ENCODE data around the gene AKAP6. TPM values are rescaled to one million over a fixed set of nuclear protein-coding genes. Genes with fewer than 3 reads are reported as not detected.
"Not testable (repeated sequence)": the region's sequence is repeated elsewhere in the genome, so short reads cannot be mapped to it uniquely, and the experiment has no call there.

AKAP6 gene
- total RNA-seq, 1 donor from 2014 or later = 0.21 TPM

DNA sequence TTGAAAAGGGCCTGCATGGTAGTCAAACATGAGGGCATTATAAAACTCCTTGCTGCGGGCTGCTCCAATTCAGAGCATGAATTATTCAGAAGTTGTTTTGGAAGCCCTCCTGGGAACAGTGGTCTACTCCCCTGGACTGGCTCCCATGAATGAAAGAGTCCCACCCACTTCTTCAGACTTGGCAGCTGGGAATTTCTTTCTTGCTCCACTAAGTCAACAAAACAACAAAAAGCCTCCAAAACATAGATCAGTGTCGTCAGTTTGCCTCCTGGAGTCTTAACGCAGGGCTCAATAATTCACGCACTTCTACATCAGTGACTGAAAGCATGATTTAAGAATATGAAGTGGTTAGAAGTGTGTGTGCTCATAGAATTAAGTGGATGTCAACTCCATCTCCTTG is 37.9 kb downstream of the AKAP6 start:
- Mint-ChIP-seq H3K27ac (no peak overlapping the region), H3K4me1 (ENCODE audit: low read depth) (peaks cover 8% of the 10 kb centered on the region), H3K9me3 (no peaks in the 10 kb centered on the region), H3K4me3 (no peak overlapping the region), H3K27me3 (ENCODE audit: insufficient read depth) (peaks cover 2% of the 10 kb centered on the region), H3K36me3 (ENCODE audit: low read depth) (no peaks in the 10 kb centered on the region)
- DNase-seq (ENCODE audit: low spot score) = no peak
- intact Hi-C loops (cut with micrococcal nuclease) = no loop called here

- no peak for DNase-seq (ENCODE audit: low spot score)
- no peaks in the 10 kb centered on the region for H3K9me3 Mint-ChIP-seq
- no peak overlapping the region for H3K4me3 Mint-ChIP-seq
- no peak overlapping the region for H3K27ac Mint-ChIP-seq
- H3K4me1 Mint-ChIP-seq (ENCODE audit: low read depth) = peaks cover 8% of the 10 kb centered on the region
- H3K36me3 Mint-ChIP-seq (ENCODE audit: low read depth) = no peaks in the 10 kb centered on the region
- intact Hi-C loops (cut with micrococcal nuclease) = no loop called here
- peaks cover 1% of the 10 kb centered on the region for H3K27me3 Mint-ChIP-seq (ENCODE audit: insufficient read depth)
These were observed 38.4 kb downstream of the AKAP6 start for GRCh38 chr14:32367516-32367915.

DNA sequence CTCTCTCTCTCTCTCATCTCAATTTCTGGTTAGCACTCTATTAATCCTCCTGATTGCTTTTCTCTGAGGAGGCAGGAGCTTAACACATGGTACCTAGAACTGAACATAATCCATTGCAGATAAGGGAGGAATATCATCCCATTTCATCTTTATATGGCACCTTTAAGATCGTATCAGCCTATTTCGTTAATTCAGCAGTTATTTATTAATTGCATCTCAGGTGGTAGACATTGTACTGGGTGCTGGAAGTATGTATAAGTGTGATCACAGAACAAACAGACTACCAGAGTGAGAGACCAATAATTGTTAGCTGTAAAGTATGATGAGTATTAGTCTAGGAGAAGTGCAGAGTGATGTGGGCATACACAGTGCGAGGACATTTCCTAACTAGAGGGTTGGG is 39.0 kb downstream of the AKAP6 start:
- intact Hi-C loops (cut with micrococcal nuclease) = no loop called here

DNA sequence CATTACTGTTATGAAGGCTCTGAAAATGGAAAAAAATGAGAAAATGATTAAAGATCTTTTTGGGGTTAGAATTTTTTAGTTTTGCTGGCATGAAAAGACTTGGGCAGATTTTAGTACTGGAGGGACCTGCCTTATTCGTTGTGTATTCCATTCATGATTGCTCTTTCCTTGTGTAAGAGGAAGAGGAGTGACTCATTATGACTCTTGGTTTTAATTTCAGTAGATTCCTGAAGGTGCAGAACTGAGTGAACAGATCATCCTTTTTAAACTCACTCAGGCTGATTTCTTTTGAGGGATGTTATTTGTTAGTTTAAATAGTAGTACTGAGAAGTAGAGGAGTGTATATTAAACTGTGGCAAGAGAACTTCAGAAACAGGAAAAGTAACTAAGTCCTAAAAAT is 41.6 kb downstream of the AKAP6 start:
- H3K9me3 Mint-ChIP-seq = no peaks in the 10 kb centered on the region
- intact Hi-C loops (cut with micrococcal nuclease) = no loop called here
- H3K4me1 Mint-ChIP-seq (ENCODE audit: low read depth) = peaks cover 8% of the 10 kb centered on the region
- H3K4me3 Mint-ChIP-seq = no peak overlapping the region
- no peaks in the 10 kb centered on the region for H3K27me3 Mint-ChIP-seq (ENCODE audit: insufficient read depth)
- no peaks in the 10 kb centered on the region for H3K36me3 Mint-ChIP-seq (ENCODE audit: low read depth)
- H3K27ac Mint-ChIP-seq = no peak overlapping the region
- DNase-seq (ENCODE audit: low spot score) = no peak

More for the DNA sequence above, 39.0 kb downstream of the AKAP6 start:
- no peaks in the 10 kb centered on the region for H3K36me3 Mint-ChIP-seq (ENCODE audit: low read depth)
- peaks cover 8% of the 10 kb centered on the region for H3K4me1 Mint-ChIP-seq (ENCODE audit: low read depth)
- no peak overlapping the region for H3K27ac Mint-ChIP-seq
- H3K9me3 Mint-ChIP-seq = no peaks in the 10 kb centered on the region
- H3K4me3 Mint-ChIP-seq = no peak overlapping the region
- no peaks in the 10 kb centered on the region for H3K27me3 Mint-ChIP-seq (ENCODE audit: insufficient read depth)
- no peak for DNase-seq (ENCODE audit: low spot score)

- H3K27me3 Mint-ChIP-seq (ENCODE audit: insufficient read depth) = no peaks in the 10 kb centered on the region
These were observed 43.1 kb downstream of the AKAP6 start for GRCh38 chr14:32372154-32372553.

DNA sequence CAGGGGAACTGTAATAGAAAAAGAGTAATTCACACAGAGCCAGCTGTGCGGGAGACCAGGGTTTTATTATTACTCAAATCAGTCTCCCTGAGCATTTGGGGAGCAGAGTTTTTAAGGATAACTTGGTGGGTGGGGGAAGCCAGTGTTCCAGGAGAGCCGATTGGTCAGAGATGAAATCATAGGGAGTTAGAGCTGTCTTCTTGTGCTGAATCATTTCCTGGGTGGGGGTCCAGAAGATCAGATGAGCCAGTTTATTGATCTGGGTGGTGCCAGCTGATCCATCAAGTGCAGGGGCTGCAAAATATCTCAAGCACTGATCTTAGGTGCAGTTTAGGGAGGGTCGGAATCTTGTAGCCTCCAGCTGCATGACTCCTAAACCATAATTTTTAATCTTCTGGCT is 44.1 kb downstream of the AKAP6 start:
- H3K4me1 Mint-ChIP-seq (ENCODE audit: low read depth); H3K27ac Mint-ChIP-seq; H3K9me3 Mint-ChIP-seq; H3K27me3 Mint-ChIP-seq (ENCODE audit: insufficient read depth); H3K4me3 Mint-ChIP-seq; H3K36me3 Mint-ChIP-seq (ENCODE audit: low read depth); DNase-seq (ENCODE audit: low spot score); intact Hi-C loops (cut with micrococcal nuclease): not testable (repeated sequence)

More at GRCh38 chr14:32372154-32372553, 43.1 kb downstream of the AKAP6 start:
- Mint-ChIP-seq H3K4me3 (no peak overlapping the region), H3K36me3 (ENCODE audit: low read depth) (no peaks in the 10 kb centered on the region), H3K27ac (no peak overlapping the region), H3K4me1 (ENCODE audit: low read depth) (peaks cover 8% of the 10 kb centered on the region), H3K9me3 (no peaks in the 10 kb centered on the region)
- intact Hi-C loops (cut with micrococcal nuclease) = no loop called here
- DNase-seq (ENCODE audit: low spot score) = no peak

DNA sequence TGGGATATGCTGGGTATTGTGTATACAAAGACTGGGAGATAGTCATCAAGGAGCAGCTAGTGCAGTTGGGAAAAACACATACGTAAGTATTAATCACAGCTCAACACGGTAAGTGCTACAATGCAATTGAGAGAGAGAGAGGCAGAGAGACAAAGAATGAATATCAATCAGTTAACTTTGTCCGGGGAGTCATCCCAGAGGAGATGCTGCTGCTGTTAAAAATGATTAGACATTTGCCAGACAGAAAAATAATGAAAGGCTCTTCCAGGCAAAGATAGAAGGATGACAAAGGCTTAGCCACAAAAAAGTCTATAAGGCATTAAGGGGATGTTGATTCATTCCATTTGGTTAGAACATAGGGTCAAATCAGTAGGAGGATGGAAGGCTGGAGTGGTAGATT is 45.1 kb downstream of the AKAP6 start:
- Mint-ChIP-seq H3K27me3 (ENCODE audit: insufficient read depth) (no peaks in the 10 kb centered on the region), H3K4me3 (no peak overlapping the region), H3K9me3 (no peaks in the 10 kb centered on the region), H3K36me3 (ENCODE audit: low read depth) (no peaks in the 10 kb centered on the region), H3K4me1 (ENCODE audit: low read depth) (peaks cover 8% of the 10 kb centered on the region), H3K27ac (no peak overlapping the region)
- intact Hi-C loops (cut with micrococcal nuclease) = no loop called here
- no peak for DNase-seq (ENCODE audit: low spot score)

- no peaks in the 10 kb centered on the region for H3K36me3 Mint-ChIP-seq (ENCODE audit: low read depth)
- no peak for DNase-seq (ENCODE audit: low spot score)
- no peak overlapping the region for H3K27ac Mint-ChIP-seq
- H3K27me3 Mint-ChIP-seq (ENCODE audit: insufficient read depth) = peaks cover 3% of the 10 kb centered on the region
- intact Hi-C loops (cut with micrococcal nuclease) = no loop called here
- H3K4me1 Mint-ChIP-seq (ENCODE audit: low read depth) = peaks cover 4% of the 10 kb centered on the region
- H3K9me3 Mint-ChIP-seq = no peaks in the 10 kb centered on the region
- no peak overlapping the region for H3K4me3 Mint-ChIP-seq
These were observed 46.6 kb downstream of the AKAP6 start for GRCh38 chr14:32375663-32376062.

DNA sequence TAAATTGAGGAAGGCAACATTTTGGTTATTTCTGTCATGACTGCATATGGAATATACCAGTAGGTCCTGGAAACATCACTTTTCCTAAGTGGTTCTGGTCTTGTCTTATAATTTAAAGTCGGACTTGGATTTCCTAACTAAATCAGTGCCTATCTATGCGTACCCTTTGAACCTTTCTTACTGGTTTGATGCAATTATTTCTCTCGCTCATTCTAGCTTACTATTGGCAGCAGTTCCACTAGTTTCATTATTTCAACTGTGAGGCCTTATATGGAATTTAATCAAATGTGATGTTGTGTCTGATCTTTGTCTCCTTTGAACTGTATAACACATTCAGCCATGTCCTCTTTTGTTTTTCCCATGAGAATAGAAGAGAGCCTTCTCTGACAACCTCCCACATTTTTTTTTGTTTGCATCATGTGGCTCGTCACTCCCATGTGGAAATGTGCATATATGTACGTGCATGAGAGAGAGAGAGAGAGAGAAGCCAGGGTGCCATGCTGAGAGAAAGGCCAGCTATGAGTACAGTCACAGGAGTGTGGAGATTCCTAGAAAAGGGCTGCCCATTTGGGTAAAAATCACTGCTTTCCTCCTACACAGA is 48.0 kb downstream of the AKAP6 start:
- Mint-ChIP-seq H3K36me3 (ENCODE audit: low read depth) (no peaks in the 10 kb centered on the region), H3K27ac (no peak overlapping the region), H3K9me3 (no peaks in the 10 kb centered on the region), H3K4me3 (no peak overlapping the region), H3K27me3 (ENCODE audit: insufficient read depth) (peaks cover 3% of the 10 kb centered on the region), H3K4me1 (ENCODE audit: low read depth) (no peaks in the 10 kb centered on the region)
- intact Hi-C loops (cut with micrococcal nuclease) = no loop called here
- no peak for DNase-seq (ENCODE audit: low spot score)

- intact Hi-C loops (cut with micrococcal nuclease) = no loop called here
- Mint-ChIP-seq H3K9me3 (no peaks in the 10 kb centered on the region), H3K4me3 (no peak overlapping the region), H3K4me1 (ENCODE audit: low read depth) (no peaks in the 10 kb centered on the region), H3K36me3 (ENCODE audit: low read depth) (no peaks in the 10 kb centered on the region), H3K27ac (no peak overlapping the region), H3K27me3 (ENCODE audit: insufficient read depth) (peaks cover 3% of the 10 kb centered on the region)
- DNase-seq (ENCODE audit: low spot score) = no peak
These were observed 49.2 kb downstream of the AKAP6 start for GRCh38 chr14:32378284-32378683.

DNA sequence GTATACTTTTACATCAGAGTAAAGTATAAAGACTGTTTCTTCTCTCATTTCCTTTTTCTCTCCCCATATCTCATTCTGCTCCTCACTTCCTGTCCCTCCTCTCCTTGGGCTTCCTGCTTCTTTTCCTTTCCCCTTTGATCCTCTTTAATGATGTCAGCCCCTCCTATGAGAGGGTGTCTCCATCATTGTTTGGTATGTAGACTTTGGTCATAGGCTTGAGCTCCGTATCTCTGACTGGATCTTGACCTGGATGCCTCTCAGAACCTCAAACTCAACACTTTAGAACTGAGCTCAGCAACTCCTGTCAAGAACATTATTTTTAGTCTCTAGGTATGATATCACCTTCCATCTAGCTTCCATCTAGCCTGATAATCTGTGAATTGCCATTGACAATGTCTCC is 50.3 kb downstream of the AKAP6 start:
- intact Hi-C loops (cut with micrococcal nuclease) = no loop called here
- H3K36me3 Mint-ChIP-seq (ENCODE audit: low read depth) = no peaks in the 10 kb centered on the region
- H3K27me3 Mint-ChIP-seq (ENCODE audit: insufficient read depth) = peaks cover 3% of the 10 kb centered on the region
- no peak overlapping the region for H3K27ac Mint-ChIP-seq
- H3K4me1 Mint-ChIP-seq (ENCODE audit: low read depth) = no peaks in the 10 kb centered on the region
- no peak overlapping the region for H3K4me3 Mint-ChIP-seq
- no peaks in the 10 kb centered on the region for H3K9me3 Mint-ChIP-seq
- no peak for DNase-seq (ENCODE audit: low spot score)

DNA sequence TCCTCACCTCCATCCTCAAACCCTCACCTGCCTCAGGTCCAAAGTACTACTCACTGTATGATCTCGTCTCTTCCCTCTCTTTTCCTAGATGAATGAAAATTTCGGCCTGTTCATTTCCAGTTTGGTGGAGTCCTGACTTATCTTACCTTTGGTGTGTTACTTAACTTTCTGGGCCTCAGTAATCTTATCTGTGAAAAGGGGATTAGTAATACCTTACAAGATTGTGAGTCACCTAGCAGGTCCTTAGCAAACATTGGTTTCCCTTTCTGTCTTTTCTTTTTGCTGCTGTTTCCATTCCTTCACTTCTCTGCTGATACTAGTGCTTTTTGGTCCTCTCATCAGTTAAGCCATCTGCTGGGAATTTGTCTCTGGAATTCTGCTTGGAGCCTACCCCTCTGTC is 52.8 kb downstream of the AKAP6 start:
- no peak overlapping the region for H3K27ac Mint-ChIP-seq
- H3K4me3 Mint-ChIP-seq = no peak overlapping the region
- H3K36me3 Mint-ChIP-seq (ENCODE audit: low read depth) = no peaks in the 10 kb centered on the region
- intact Hi-C loops (cut with micrococcal nuclease) = no loop called here
- no peaks in the 10 kb centered on the region for H3K9me3 Mint-ChIP-seq
- DNase-seq (ENCODE audit: low spot score) = no peak
- H3K27me3 Mint-ChIP-seq (ENCODE audit: insufficient read depth) = peaks cover 3% of the 10 kb centered on the region
- H3K4me1 Mint-ChIP-seq (ENCODE audit: low read depth) = no peaks in the 10 kb centered on the region

DNA sequence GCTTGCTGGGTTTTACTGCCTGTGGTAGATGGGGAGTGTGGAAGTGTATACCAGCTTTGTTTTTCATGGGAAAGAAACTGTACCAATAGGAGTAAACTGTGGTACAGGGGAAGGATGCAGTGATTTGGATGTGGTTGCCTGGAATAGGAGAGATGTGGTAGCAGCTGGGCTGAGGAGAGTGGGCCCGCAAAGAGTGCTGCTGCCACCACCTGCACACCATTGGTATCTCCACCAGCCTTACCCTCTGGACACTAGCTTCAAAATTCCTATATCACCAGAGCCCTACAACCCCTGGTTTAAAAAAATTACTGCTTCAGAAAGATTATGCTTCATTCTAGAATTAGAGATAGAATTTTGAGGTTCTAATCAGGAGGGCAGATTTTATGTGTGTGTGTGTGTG is 53.6 kb downstream of the AKAP6 start:
- no peak for DNase-seq (ENCODE audit: low spot score)
- intact Hi-C loops (cut with micrococcal nuclease) = no loop called here

DNA sequence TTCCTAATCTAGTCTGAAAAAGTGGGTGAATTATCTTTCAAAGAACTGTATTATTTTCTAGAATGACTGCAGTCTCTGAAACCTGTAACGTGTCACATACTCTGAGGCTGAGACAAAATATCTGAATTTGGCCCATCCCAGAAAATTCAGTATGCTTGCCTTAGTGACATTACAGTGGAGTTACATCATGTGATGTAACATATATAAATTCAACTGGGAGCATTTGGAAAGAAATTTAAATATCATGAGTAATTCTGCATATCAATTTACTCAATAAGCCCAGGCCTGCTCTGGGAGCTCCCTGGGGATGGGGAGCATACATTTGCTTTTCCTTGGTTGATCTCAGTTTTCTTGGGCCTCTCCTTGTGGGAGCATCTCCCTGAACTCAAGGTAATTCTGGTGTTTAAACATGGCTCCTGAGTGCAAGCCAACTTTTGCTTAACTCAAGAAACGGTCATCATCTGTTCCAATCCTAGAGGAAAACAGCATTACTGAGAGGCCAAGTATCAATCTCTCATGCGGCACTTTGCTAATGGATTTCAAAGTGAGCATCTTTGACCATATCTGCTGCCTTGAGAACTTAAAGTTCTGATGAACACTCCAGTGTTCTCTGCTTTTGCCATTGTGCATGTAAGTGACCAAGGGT is 54.4 kb downstream of the AKAP6 start:
- Mint-ChIP-seq H3K4me1 (ENCODE audit: low read depth) (no peaks in the 10 kb centered on the region), H3K27me3 (ENCODE audit: insufficient read depth) (peaks cover 3% of the 10 kb centered on the region), H3K9me3 (no peaks in the 10 kb centered on the region), H3K27ac (no peak overlapping the region), H3K36me3 (ENCODE audit: low read depth) (no peaks in the 10 kb centered on the region), H3K4me3 (no peak overlapping the region)
- intact Hi-C loops (cut with micrococcal nuclease) = no loop called here
- DNase-seq (ENCODE audit: low spot score) = no peak

More for the DNA sequence above, 53.6 kb downstream of the AKAP6 start:
- Mint-ChIP-seq H3K27ac (no peak overlapping the region), H3K4me3 (no peak overlapping the region), H3K27me3 (ENCODE audit: insufficient read depth) (peaks cover 3% of the 10 kb centered on the region), H3K9me3 (no peaks in the 10 kb centered on the region), H3K36me3 (ENCODE audit: low read depth) (no peaks in the 10 kb centered on the region), H3K4me1 (ENCODE audit: low read depth) (no peaks in the 10 kb centered on the region)

Measured in activated T-helper 1 cell treated with anti-CD3 and anti-CD28 coated beads, Interleukin-12 subunit alpha, Interleukin-12 subunit beta, Interleukin-2, Interleukin-4 antibody, amounts not matched to agents 30 ng/mL and 10 ng/mL and 1 ng/mL, durations not matched to agents 14 hours and 24 hours and 36 hours (primary cell).